Right lobe of liver (tissue), 4 donors: ENCODE results near the gene QRSL1.

Experiments
- CTCF ChIP-seq, 4 donors: fragments of 200-600 bp in 3 of 4; fragments of 450-650 bp in 1 of 4; IDR thresholded peaks; one replicate each; pipeline versions ENCODE4 v1.5.1 to v1.8.0; 2016 to 2022; ENCODE audit warnings: antibody characterized with exemption in 4 of 4, mild to moderate bottlenecking in 2 of 4
- POLR2A ChIP-seq: fragments of 450-650 bp; IDR thresholded peaks from one replicate; pipeline ENCODE4 v1.6.1; 2017; ENCODE audit warnings: antibody characterized with exemption, mild to moderate bottlenecking
- donor health status: DM: no; HTN: no; CAD: no.
- donor health status: DM: no; HTN: no; CAD: no.
- donor health status: DM: no; HTN: yes; CAD: no.

GRCh38 chr6:106716966-106717365, 87.6 kb downstream of the QRSL1 start:
- TF ChIP-seq CTCF (IDR thresholded peaks at IDR 0.05) = no peak
- TF ChIP-seq POLR2A = no peak
